ENCODE measurements around the gene MFSD12. TPM values are rescaled to one million over a fixed set of nuclear protein-coding genes. Genes with fewer than 3 reads are reported as not detected.

Gene MFSD12
- total RNA-seq, 2 experiments from 2014 or later, result 78.8 to 79.4 TPM

GRCh38 chr19:3520166-3521103, 37.0 kb downstream of the MFSD12 start:
- no peak for DNase-seq (ENCODE audit: low spot score)
- peaks cover 57% of the 10 kb centered on the region for H3K36me3 ChIP-seq (ENCODE audit: insufficient read depth, low read length)
- intact Hi-C loops (cut with micrococcal nuclease; ENCODE audit: unreplicated experiment), result no loop called here
- H3K9me3 ChIP-seq (ENCODE audit: low read length), result no peaks in the 10 kb centered on the region
- H2AFZ ChIP-seq (ENCODE audit: low read length), result no peak overlapping the region
- BruUV-seq (replicated peaks), result no TSS peak
- H3K4me3 ChIP-seq (ENCODE audit: low read depth, low read length, poor library complexity, severe bottlenecking), result no peak overlapping the region
- no peak overlapping the region for H3K27ac ChIP-seq (ENCODE audit: low read depth, low read length, poor library complexity, severe bottlenecking)
- CTCF ChIA-PET (ENCODE audit: unreplicated experiment), result no interaction called here
- no peaks in the 10 kb centered on the region for H4K20me1 ChIP-seq (ENCODE audit: insufficient read depth, low read length)
- H3K79me2 ChIP-seq (ENCODE audit: insufficient read depth, low read depth, low read length), result peaks cover 4% of the 10 kb centered on the region; the same call in 1 of the 2 replicates
- POLR2A ChIA-PET, result no interaction called here
- TF ChIP-seq, protein P1, sequence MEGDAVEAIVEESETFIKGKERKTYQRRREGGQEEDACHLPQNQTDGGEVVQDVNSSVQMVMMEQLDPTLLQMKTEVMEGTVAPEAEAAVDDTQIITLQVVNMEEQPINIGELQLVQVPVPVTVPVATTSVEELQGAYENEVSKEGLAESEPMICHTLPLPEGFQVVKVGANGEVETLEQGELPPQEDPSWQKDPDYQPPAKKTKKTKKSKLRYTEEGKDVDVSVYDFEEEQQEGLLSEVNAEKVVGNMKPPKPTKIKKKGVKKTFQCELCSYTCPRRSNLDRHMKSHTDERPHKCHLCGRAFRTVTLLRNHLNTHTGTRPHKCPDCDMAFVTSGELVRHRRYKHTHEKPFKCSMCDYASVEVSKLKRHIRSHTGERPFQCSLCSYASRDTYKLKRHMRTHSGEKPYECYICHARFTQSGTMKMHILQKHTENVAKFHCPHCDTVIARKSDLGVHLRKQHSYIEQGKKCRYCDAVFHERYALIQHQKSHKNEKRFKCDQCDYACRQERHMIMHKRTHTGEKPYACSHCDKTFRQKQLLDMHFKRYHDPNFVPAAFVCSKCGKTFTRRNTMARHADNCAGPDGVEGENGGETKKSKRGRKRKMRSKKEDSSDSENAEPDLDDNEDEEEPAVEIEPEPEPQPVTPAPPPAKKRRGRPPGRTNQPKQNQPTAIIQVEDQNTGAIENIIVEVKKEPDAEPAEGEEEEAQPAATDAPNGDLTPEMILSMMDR (conservative IDR thresholded peaks at IDR 0.05; ENCODE audit: low read length), result no peak
- TF ChIP-seq EZH2phosphoT487 (IDR thresholded peaks at IDR 0.05; ENCODE audit: borderline replicate concordance, low read depth, low read length), result no peak
- H3K9me2 ChIP-seq (ENCODE audit: insufficient read depth, low read length), result no peaks in the 10 kb centered on the region
- peaks cover 16% of the 10 kb centered on the region for H3K4me1 ChIP-seq (ENCODE audit: insufficient read depth, low read length, poor library complexity, severe bottlenecking)
- H3K4me2 ChIP-seq (ENCODE audit: low read length), result no peak overlapping the region

GRCh38 chr19:3519126-3519525, 38.3 kb downstream of the MFSD12 start:
- Histone ChIP-seq H3K4me1 (ENCODE audit: insufficient read depth, low read length, poor library complexity, severe bottlenecking) (peaks cover 16% of the 10 kb centered on the region), H3K36me3 (ENCODE audit: insufficient read depth, low read length) (peaks cover 48% of the 10 kb centered on the region), H3K4me3 (ENCODE audit: low read depth, low read length, poor library complexity, severe bottlenecking) (no peak overlapping the region), H3K9me3 (ENCODE audit: low read length) (no peaks in the 10 kb centered on the region), H3K79me2 (ENCODE audit: insufficient read depth, low read depth, low read length) (peaks cover 4% of the 10 kb centered on the region; the same call in 1 of the 2 replicates), H2AFZ (ENCODE audit: low read length) (no peak overlapping the region), H3K4me2 (ENCODE audit: low read length) (no peak overlapping the region), H3K9me2 (ENCODE audit: insufficient read depth, low read length) (no peaks in the 10 kb centered on the region), H3K27ac (ENCODE audit: low read depth, low read length, poor library complexity, severe bottlenecking) (no peak overlapping the region), H4K20me1 (ENCODE audit: insufficient read depth, low read length) (no peaks in the 10 kb centered on the region)
- POLR2A ChIA-PET, result no interaction called here
- DNase-seq (ENCODE audit: low spot score), result no peak
- CTCF ChIA-PET (ENCODE audit: unreplicated experiment), result no interaction called here
- TF ChIP-seq EZH2phosphoT487 (IDR thresholded peaks at IDR 0.05; ENCODE audit: borderline replicate concordance, low read depth, low read length), result no peak
- TF ChIP-seq, protein P1 (conservative IDR thresholded peaks at IDR 0.05; ENCODE audit: low read length), result no peak
- intact Hi-C loops (cut with micrococcal nuclease; ENCODE audit: unreplicated experiment), result no loop called here
- BruUV-seq (replicated peaks), result no TSS peak

DNA sequence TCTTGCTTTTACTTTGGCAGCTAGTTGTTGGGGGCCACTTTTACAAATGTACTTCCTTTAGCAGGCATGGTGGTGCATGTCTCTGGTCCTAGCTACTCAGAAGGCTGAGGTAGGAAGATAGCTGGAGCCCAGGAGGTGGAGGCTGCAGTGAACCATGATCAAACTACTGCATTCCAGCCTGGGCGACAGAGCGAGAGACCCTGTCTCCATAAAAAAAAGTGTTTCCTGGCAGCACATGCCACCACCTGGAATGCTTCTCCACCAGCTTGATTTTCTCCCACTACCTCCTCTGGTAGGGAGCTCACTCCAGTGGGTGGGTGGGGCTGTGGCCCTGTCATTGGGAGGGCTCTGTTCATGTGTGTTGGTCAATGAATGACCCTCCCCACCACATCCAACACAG, 38.7 kb downstream of the MFSD12 start:
- H3K9me3 ChIP-seq (ENCODE audit: low read length), result no peaks in the 10 kb centered on the region
- no TSS peak for BruUV-seq (replicated peaks)
- H3K79me2 ChIP-seq (ENCODE audit: insufficient read depth, low read depth, low read length), result peaks cover 4% of the 10 kb centered on the region; the same call in 1 of the 2 replicates
- no peak for DNase-seq (ENCODE audit: low spot score)
- ChIA-PET POLR2A (no interaction called here), CTCF (ENCODE audit: unreplicated experiment) (no interaction called here)
- peaks cover 43% of the 10 kb centered on the region for H3K36me3 ChIP-seq (ENCODE audit: insufficient read depth, low read length)
- no peaks in the 10 kb centered on the region for H4K20me1 ChIP-seq (ENCODE audit: insufficient read depth, low read length)
- no peak overlapping the region for H3K27ac ChIP-seq (ENCODE audit: low read depth, low read length, poor library complexity, severe bottlenecking)
- H3K9me2 ChIP-seq (ENCODE audit: insufficient read depth, low read length), result no peaks in the 10 kb centered on the region
- no peak overlapping the region for H3K4me3 ChIP-seq (ENCODE audit: low read depth, low read length, poor library complexity, severe bottlenecking)
- H2AFZ ChIP-seq (ENCODE audit: low read length), result no peak overlapping the region
- peaks cover 16% of the 10 kb centered on the region for H3K4me1 ChIP-seq (ENCODE audit: insufficient read depth, low read length, poor library complexity, severe bottlenecking)
- intact Hi-C loops (cut with micrococcal nuclease; ENCODE audit: unreplicated experiment), result no loop called here
- H3K4me2 ChIP-seq (ENCODE audit: low read length), result no peak overlapping the region
- TF ChIP-seq EZH2phosphoT487 (IDR thresholded peaks at IDR 0.05; ENCODE audit: borderline replicate concordance, low read depth, low read length), result no peak
